Stimulated activated CD4-positive, alpha-beta T cell treated with anti-CD3 and anti-CD28 coated beads, Interleukin-4, amount 100 ng/mL, for 4 hours (primary cell): ENCODE results near the gene RGPD6.
"Not testable (repeated sequence)": the region's sequence is repeated elsewhere in the genome, so short reads cannot be mapped to it uniquely, and the experiment has no call there.

Experiments used
- DNase-seq, 2 experiments: peaks; one replicate each; pipeline ENCODE4 v3.0.0-alpha.2; 2020

Gene RGPD6

DNA sequence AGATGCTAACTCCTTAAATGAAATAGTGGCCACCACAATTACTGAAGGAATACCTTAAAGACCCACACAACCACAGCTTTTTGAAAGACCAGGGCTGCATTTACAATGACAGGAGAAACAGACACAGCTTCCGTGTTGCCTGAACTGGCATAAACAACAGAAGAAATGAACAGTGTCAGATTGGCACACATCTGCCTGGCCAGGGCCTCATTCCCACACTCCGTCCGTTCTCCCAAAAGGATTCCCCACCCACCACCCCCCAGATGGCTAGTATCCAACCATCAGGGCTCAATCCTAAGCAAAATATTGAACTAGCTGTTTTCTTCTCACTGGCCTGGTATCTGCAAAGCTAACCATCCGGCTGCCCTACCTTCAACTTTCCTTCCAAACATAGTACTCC is 96.9 kb downstream of the RGPD6 start:
- not testable (repeated sequence) for DNase-seq

DNA sequence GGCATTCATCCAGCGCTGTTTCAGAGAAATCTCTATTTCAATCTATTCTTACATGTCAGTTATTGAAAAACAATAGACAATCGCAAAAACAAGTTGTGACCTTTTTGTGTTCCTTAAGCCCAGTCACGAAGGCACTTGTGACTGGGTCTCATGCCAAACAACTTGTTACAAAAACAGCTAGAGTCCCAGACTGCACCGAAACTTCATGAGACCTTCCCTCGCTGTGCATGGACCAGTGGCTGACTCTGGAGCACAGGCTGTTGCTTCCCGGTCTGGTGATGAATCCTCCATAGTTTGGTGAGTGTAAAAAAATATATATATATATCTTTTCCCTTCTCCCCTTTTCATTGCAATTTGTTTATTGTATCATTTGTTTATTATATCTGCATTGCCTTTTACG is 99.7 kb downstream of the RGPD6 start:
- DNase-seq: not testable (repeated sequence)

DNA sequence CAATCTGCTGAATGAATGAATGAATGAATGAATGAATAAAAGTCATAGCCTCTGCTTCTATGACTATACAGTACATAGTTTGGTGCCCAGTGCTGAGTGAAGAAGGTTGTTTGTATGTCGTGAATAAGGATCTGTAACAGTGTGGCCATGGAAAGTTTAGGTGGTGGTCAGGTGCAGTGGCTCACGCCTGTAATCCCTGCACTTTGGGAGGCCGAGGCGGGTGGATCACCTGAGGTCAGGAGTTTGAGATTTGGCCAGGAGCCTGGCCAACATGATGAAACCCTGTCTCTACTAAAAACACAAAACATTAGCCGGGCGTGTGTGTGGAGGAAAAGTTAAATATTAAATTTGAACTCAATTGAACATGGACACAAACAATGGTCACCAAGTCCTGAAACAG is 100.1 kb downstream of the RGPD6 start:
- not testable (repeated sequence) for DNase-seq

DNA sequence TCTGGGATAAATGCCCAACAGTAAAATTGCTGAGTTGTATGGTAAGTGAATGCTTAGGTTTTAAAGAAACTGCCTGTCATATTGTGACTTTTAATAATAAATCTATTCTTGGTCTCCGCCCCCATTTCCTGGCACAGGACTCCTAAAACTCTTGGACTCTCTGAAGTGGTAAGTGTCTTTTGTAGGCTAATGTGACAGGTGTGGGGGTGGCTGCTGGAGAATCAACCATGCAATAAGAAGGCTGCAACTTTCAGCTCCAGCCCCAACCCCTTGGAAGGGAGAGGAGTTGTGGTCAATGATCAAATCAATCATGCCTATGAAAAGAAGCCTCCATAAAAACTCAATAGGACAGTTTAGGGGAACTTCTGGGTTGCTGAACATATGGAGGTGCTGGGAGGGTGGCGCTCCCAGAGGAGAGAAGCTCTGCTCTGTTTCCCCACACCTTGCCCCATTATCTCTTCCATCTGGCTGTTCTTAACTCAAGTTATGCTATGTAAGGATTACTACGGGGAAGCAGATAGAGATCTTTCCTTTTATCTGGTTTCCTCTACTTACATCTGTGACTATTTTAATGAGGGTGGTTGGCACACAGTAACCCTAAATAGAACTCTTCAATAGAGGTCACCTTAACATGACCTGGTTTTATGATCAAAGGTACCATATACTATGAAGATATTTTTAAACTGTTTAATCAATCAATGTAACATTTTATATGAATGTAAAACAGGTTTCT is 101.2 kb downstream of the RGPD6 start:
- not testable (repeated sequence) for DNase-seq

DNA sequence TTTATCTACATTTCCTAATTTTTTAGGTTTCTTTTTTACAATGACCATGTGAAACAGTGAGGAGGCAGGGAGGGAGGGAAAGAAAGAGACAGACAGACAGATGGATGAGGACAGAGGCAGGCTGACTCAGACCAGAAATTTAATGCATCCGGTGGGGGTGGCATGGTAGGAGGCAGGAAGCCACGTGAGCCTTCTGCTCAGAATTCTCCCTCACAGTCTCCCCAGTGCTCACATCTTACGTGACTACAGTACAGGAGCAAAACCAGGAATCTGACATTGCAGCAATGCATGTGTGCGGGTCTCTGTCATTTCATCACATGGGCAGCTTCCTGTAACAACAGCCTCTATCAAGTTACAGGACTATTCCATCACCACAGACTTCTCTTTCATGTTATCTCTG is 102.1 kb downstream of the RGPD6 start:
- not testable (repeated sequence) for DNase-seq

DNA sequence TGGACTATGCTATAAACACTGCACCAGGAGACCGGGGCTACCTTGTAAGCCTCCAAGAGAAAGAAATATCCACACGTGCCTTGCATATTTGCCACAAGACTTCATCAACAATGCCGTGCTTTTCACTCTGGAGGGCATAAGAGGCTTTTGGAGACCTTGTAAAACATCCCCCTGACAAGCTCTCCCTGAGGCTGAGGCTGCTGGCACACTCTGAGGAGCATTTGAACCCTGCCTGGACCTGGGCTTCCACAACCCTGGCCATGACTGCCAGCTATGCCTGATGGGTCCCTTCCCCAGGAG is 104.0 kb downstream of the RGPD6 start:
- not testable (repeated sequence) for DNase-seq

DNA sequence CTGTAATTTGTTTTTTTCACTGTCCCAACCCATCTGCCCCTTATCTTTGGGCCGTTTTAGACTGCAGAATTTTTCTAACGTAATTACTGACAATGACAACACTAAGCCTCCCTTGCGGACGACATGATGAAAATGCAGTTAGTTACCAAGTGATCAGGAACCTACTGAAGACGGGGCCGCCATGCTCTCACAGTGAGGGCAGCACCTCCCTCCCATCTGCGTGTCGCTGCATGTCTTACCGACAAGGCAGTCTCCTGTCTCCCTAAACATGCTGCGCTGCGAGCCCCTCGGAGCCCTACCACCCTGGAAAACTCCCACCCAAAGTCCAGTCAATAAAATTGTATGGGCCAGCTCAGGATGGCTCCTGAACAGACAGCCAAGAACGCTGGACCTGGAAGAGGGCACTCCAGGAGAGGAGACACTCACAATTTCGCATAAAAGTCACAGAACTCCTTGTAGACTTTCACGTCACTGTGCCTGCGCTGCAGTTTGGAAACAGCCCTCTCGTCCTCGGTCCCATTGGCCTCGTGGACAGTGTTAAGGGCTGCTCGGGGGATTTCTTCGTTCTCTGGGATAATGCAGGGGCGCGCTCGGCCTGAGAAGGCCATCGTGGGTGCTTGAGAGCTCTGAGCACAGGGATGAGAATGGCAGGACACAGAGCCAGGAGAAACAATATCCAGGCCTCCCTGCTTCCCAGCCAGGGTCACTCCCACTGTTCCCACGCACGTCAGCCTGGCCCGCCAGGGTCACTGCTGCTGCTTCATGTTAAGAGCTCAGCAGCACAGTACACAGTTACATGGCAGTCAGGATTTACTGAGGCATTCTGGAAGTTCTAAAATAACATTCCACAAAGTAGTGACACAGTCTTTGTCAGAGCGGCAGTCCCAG is 104.6 kb downstream of the RGPD6 start, which contains the start of gene LIMS4:
LIMS4 (minus strand) TSS at position 646 of the 888 bp plus-strand sequence; CDS start at position 608, 38 bp downstream.
- not testable (repeated sequence) for DNase-seq

DNA sequence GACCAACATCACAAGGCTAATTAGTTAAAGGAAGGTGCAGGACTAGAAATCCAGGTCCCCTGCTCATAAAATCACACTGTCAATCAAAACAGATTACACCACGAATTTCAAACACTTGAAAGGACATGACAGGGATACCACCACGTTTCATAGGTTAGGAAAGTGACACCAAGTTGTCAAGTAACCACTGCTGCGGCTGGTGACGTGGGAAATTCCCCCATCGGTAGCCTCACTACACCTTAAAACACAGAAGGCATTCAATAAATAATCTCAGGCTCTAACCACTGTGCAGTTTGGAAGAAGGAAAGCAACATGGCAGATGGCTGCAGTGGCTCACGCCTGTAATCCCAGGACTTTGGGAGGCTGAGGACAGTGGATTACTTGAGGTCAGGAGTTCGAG is 108.1 kb downstream of the RGPD6 start:
- not testable (repeated sequence) for DNase-seq

DNA sequence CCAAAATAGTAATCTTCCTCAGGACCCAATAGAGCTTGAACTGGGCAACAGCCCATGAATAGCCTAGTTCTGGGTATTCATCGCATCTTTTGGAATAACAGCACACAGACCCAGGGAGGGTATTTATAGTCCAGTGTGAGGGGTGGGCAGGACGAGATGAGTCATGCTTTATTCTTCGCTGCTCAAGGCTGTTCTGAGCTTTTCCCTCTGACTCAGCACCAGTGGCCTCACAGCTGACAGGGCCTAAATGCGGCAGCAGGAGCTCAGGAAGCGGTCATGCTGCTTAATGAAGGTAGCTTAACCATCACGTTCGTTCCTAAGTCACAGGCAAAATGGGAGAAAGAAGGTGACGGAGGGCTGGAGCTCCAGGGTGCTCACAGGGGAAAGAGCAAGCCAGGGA is 111.7 kb downstream of the RGPD6 start:
- DNase-seq: not testable (repeated sequence)
